Duodenal mucosa (tissue), 2 donors: ENCODE results near the gene RPS10.
"Not testable (repeated sequence)": the region's sequence is repeated elsewhere in the genome, so short reads cannot be mapped to it uniquely, and the experiment has no call there.

Experiments
- H3K27ac ChIP-seq: one replicate; pipeline ENCODE4 v1.7.0; 2013; ENCODE audit warnings: low read depth, low read length
- H3K27me3 ChIP-seq, 2 donors: one replicate each; pipeline ENCODE4 v1.7.0; 2013; ENCODE audit warnings: low read length in 2 of 2, control low read depth in 1 of 2; ENCODE audit not compliant: insufficient read depth in 2 of 2, control insufficient read depth in 1 of 2
- H3K36me3 ChIP-seq, 2 donors: one replicate each; pipeline ENCODE4 v1.7.0; 2013; ENCODE audit warnings: low read length in 2 of 2, control low read depth in 1 of 2; ENCODE audit not compliant: insufficient read depth in 2 of 2, control insufficient read depth in 1 of 2
- H3K4me1 ChIP-seq, 2 donors: one replicate each; pipeline ENCODE4 v1.7.0; 2013; ENCODE audit warnings: low read length in 2 of 2, control low read depth in 1 of 2; ENCODE audit not compliant: insufficient read depth in 2 of 2, control insufficient read depth in 1 of 2
- H3K4me3 ChIP-seq, 2 donors: one replicate each; pipeline ENCODE4 v1.7.0; 2013; ENCODE audit warnings: low read length in 2 of 2, low read depth in 1 of 2
- H3K9ac ChIP-seq, 2 donors: one replicate each; pipeline ENCODE4 v1.7.0; 2013; ENCODE audit warnings: low read length in 2 of 2, low read depth in 1 of 2
- H3K9me3 ChIP-seq, 2 donors: one replicate each; pipeline ENCODE4 v1.7.0; 2013; ENCODE audit warnings: low read length in 2 of 2, control low read depth in 1 of 2; ENCODE audit not compliant: control insufficient read depth in 1 of 2

The RPS10 gene

GRCh38 chr6:34374069-34374468 is 51.8 kb downstream of the RPS10 start:
- Histone ChIP-seq H3K9me3 (no peaks in the 10 kb centered on the region), H3K4me1 (no peaks in the 10 kb centered on the region), H3K36me3 (no peaks in the 10 kb centered on the region), H3K27ac (no peak overlapping the region), H3K4me3 (no peak overlapping the region), H3K9ac (no peak overlapping the region), H3K27me3 (no peaks in the 10 kb centered on the region)

DNA sequence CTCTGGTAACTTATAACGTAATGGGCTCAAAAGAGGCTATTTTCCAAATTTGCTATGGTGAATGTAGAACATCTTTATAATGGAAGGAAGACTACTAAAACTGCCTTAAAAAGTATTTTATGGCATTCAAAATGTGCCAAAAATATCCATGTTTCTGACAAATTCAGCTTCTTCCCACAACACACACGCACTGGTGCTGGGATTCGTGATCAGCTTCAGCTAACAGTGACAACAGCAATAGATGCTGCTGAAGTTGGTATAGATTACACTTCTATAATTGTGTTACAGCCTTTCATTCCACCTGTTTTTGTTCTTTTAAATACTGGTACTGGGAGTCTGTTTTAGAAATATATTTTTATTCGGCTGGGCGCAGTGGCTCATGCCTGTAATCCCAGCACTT is 52.4 kb downstream of the RPS10 start:
- Histone ChIP-seq H3K36me3 (no peaks in the 10 kb centered on the region), H3K4me3 (no peak overlapping the region), H3K9ac (no peak overlapping the region), H3K27ac (no peak overlapping the region), H3K9me3 (no peaks in the 10 kb centered on the region), H3K4me1 (no peaks in the 10 kb centered on the region), H3K27me3 (no peaks in the 10 kb centered on the region)

GRCh38 chr6:34371865-34372264 is 54.0 kb downstream of the RPS10 start:
- not testable (repeated sequence) for H3K27me3 ChIP-seq, H3K27ac ChIP-seq, H3K4me1 ChIP-seq, H3K9me3 ChIP-seq, H3K9ac ChIP-seq, H3K4me3 ChIP-seq, H3K36me3 ChIP-seq

DNA sequence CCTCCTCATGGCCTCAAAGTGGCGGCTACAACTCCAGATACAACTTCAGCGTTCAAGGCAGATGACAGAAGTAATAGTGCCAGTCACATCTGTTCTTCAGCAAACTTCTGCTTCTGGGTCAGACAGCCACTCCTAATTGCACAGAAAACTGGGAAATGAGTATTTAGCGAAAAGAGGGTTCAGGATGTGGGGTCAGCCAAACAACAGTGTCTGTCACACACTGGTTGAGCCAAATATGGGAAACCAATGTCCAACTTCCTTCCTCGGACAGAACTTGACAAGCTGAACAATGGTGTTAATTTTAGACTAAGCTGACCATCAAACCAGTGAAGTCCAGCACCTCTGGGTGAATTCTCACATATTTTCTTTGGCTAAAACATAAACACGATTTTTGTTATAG is 55.5 kb downstream of the RPS10 start:
- H3K9ac ChIP-seq, result no peak overlapping the region
- no peaks in the 10 kb centered on the region for H3K4me1 ChIP-seq
- H3K9me3 ChIP-seq, result no peaks in the 10 kb centered on the region
- H3K36me3 ChIP-seq, result no peaks in the 10 kb centered on the region
- no peak overlapping the region for H3K4me3 ChIP-seq
- no peak overlapping the region for H3K27ac ChIP-seq
- H3K27me3 ChIP-seq, result no peaks in the 10 kb centered on the region

- Histone ChIP-seq H3K4me3 (no peak overlapping the region), H3K9me3 (no peaks in the 10 kb centered on the region), H3K9ac (no peak overlapping the region), H3K4me1 (no peaks in the 10 kb centered on the region), H3K27me3 (no peaks in the 10 kb centered on the region), H3K27ac (no peak overlapping the region), H3K36me3 (no peaks in the 10 kb centered on the region)
These were observed 56.5 kb downstream of the RPS10 start for GRCh38 chr6:34369385-34369784.
